Progenitor cell of endocrine pancreas (in vitro differentiated cells): Measurements from ENCODE around the gene TOMM40. TPM values are rescaled to one million over a fixed set of nuclear protein-coding genes. Genes with fewer than 3 reads are reported as not detected.
A peak's percentile ranks its signal among the peaks of the same experiment; 100 is the strongest.

Source experiments
- DNase-seq: peaks from one replicate; pipeline ENCODE4 v3.0.0; 2021; ENCODE audit warnings: low spot score; ENCODE audit not compliant: unreplicated experiment
- H3K27ac Mint-ChIP-seq: 2 replicates; pipeline ENCODE4 v1.8.0; 2021; ENCODE audit warnings: mild to moderate bottlenecking, moderate library complexity, mixed read lengths
- H3K27me3 Mint-ChIP-seq: 2 replicates; pipeline ENCODE4 v1.8.0; 2021; ENCODE audit warnings: mixed read lengths
- H3K36me3 Mint-ChIP-seq: 2 replicates; pipeline ENCODE4 v1.8.0; 2022; ENCODE audit warnings: mixed read lengths; ENCODE audit not compliant: insufficient read depth
- H3K4me1 Mint-ChIP-seq: 2 replicates; pipeline ENCODE4 v1.8.0; 2021; ENCODE audit warnings: low read depth, mixed read lengths
- H3K4me3 Mint-ChIP-seq: 2 replicates; pipeline ENCODE4 v1.8.0; 2021; ENCODE audit warnings: low read depth, mild to moderate bottlenecking, moderate library complexity, mixed read lengths
- H3K9me3 Mint-ChIP-seq: 2 replicates; pipeline ENCODE4 v1.8.0; 2021; ENCODE audit warnings: low read depth, mixed read lengths
- CTCF ChIP-seq: fragments of 200-600 bp; sonication (generic); IDR thresholded peaks from one replicate; pipeline ENCODE4 v1.5.0; 2021; ENCODE audit warnings: antibody characterized with exemption, mild to moderate bottlenecking; ENCODE audit not compliant: unreplicated experiment
- total RNA-seq: library from RNA; stranded (reverse); gene quantifications from 2 replicates; pipeline ENCODE4 v1.2.1, GENCODE V29; 2021

The TOMM40 gene
- total RNA-seq, 1 donor from 2014 or later, result 63.0 TPM

- Mint-ChIP-seq H3K9me3 (no peaks in the 10 kb centered on the region), H3K4me3 (no peak overlapping the region), H3K27ac (no peak overlapping the region), H3K27me3 (no peaks in the 10 kb centered on the region), H3K36me3 (peaks cover 30% of the 10 kb centered on the region), H3K4me1 (peaks cover 5% of the 10 kb centered on the region)
- DNase-seq, result no peak
- no peak for TF ChIP-seq CTCF
These were observed 24.4 kb upstream of the TOMM40 start for GRCh38 chr19:44866664-44867063.

GRCh38 chr19:44867578-44867977, 23.5 kb upstream of the TOMM40 start:
- no peak for TF ChIP-seq CTCF
- Mint-ChIP-seq H3K27me3 (no peaks in the 10 kb centered on the region), H3K9me3 (no peaks in the 10 kb centered on the region), H3K36me3 (peaks cover 29% of the 10 kb centered on the region), H3K4me3 (no peak overlapping the region), H3K27ac (no peak overlapping the region), H3K4me1 (peaks cover 5% of the 10 kb centered on the region)
- no peak for DNase-seq

GRCh38 chr19:44869733-44870470, 21.2 kb upstream of the TOMM40 start:
- Mint-ChIP-seq H3K27me3 (no peaks in the 10 kb centered on the region), H3K4me1 (peaks cover 5% of the 10 kb centered on the region), H3K27ac (peak overlapping the region; percentile 84), H3K36me3 (peaks cover 34% of the 10 kb centered on the region), H3K9me3 (no peaks in the 10 kb centered on the region), H3K4me3 (no peak overlapping the region)
- DNase-seq, result no peak
- no peak for TF ChIP-seq CTCF

DNA sequence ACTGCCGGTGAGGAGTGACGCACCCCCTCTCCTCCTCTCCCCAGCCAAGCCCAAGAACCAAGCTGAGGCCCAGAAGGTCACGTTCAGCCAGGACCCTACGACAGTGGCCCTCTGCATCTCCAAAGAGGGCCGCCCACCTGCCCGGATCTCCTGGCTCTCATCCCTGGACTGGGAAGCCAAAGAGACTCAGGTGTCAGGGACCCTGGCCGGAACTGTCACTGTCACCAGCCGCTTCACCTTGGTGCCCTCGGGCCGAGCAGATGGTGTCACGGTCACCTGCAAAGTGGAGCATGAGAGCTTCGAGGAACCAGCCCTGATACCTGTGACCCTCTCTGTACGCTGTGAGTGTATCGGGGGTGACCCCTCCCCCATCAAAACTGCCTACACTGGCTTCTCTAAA, 19.2 kb upstream of the TOMM40 start:
- DNase-seq, result no peak
- H3K4me3 Mint-ChIP-seq, result no peak overlapping the region
- no peak overlapping the region for H3K27ac Mint-ChIP-seq
- H3K27me3 Mint-ChIP-seq, result no peaks in the 10 kb centered on the region
- no peak for TF ChIP-seq CTCF
- peaks cover 5% of the 10 kb centered on the region for H3K4me1 Mint-ChIP-seq
- no peaks in the 10 kb centered on the region for H3K9me3 Mint-ChIP-seq
- H3K36me3 Mint-ChIP-seq, result peaks cover 33% of the 10 kb centered on the region

DNA sequence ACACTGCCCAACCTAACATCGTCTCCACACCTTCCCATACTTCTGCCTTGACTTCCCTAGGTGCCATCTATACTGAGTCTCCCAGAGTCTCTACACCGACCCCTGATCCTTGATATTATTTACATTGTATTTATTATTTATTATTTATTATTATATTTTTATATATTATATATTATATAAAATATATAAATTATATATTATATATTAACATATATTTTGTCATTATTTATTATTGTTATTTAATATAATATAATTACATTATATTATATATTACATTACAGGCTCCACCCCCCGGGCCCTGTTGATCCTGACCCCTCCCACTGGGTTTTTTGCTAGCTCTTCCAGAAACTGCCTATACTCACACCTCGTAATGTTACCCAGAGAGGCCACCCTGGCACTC, 18.4 kb upstream of the TOMM40 start:
- H3K36me3 Mint-ChIP-seq, result peaks cover 29% of the 10 kb centered on the region
- peaks cover 5% of the 10 kb centered on the region for H3K4me1 Mint-ChIP-seq
- H3K27me3 Mint-ChIP-seq, result no peaks in the 10 kb centered on the region
- DNase-seq, result no peak
- no peak overlapping the region for H3K27ac Mint-ChIP-seq
- no peak for TF ChIP-seq CTCF
- H3K4me3 Mint-ChIP-seq, result no peak overlapping the region
- no peaks in the 10 kb centered on the region for H3K9me3 Mint-ChIP-seq
